LHCN-M2 (cell line): Measurements from ENCODE around the gene SEC14L2. TPM values are rescaled to one million over a fixed set of nuclear protein-coding genes. Genes with fewer than 3 reads are reported as not detected.

Experiments used
- DNase-seq: peaks from one replicate; pipeline ENCODE4 v3.0.0-alpha.2; 2012; ENCODE audit warnings: low read depth
- total RNA-seq: library from RNA; depleted of rRNA; stranded (reverse); fragments of >200 nt; gene quantifications from 2 replicates; pipeline ENCODE4 v1.2.3, GENCODE V29; 2014

Gene SEC14L2
- total RNA-seq, 1 experiment from 2014 or later, result 34.8 TPM

DNA sequence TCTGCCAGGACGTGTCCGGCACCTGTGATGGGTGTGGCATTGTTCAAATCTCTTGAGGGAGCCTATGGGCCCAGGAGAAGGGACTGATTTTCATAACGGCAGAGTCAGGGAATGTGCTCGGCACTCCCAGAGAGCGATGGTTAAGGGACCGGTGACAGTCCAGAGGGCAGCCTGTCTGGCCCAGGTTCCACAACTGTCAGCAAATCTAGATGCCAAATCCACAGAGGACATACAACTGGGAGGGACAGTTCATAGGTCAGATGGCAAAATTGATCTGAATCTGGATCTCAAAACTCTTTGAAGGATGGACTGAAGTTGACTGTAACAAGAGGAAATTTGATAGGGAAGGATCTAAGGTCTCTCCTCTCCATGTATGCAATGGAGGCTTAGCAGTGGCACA, 7.5 kb downstream of the SEC14L2 start:
- no peak for DNase-seq

GRCh38 chr22:30405731-30406130, 8.9 kb downstream of the SEC14L2 start:
- DNase-seq, result no peak

- DNase-seq, result no peak
Observed at GRCh38 chr22:30406400-30406799, 9.6 kb downstream of the SEC14L2 start.

DNA sequence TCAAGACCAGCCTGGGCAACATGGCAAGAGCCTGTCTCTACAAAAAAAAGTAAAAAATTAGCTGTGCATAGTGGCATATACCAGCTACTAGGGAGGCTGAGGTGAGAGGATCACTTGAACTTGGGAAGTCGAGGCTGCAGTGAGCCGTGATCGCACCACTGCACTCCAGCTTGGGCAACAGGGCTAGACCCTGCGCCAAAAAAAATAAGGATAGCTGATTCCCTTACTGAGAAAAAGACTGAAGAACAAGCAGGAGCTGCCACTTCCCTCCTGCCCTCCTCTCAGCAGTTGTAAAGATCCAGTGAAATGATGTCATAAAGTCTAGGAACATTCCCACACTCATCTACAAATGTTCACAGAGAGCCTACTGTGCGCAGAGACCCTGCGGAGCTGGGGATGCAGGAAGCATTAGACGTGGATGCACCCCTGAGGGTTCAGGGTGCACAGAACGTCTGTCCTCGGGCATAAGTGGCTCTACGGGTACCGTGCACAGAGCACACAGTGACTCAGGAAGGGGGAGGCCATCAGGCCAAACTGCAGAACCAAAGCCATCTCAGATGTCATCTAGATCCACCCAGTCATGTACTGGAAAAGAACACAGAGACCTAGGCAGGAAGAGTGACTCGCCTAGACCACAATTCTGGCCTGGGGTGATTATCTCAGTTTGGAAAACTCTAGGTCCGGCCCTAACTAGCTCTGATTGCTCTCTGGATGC, 11.7 kb downstream of the SEC14L2 start:
- DNase-seq, result peak; percentile 89

DNA sequence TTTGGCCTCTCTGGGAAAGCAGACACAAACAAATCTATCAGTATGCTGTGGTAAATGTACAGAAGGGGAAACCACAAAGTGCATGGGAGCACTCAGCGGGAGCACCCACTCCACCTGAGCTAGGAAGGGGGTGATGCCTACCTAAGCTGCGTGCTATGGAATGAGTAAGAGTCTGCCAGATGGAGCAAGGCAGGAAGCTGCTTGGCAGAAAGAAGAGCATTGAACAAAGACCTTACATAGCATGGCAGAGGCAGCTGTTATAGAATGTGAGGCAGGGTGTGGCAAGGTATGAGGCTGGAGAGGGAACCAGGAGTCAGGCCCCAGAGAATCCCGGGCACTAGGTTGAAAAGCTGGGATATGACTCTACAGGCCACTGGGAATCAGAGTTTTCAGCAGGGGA, 15.0 kb downstream of the SEC14L2 start:
- DNase-seq, result no peak

GRCh38 chr22:30413001-30413400, 16.2 kb downstream of the SEC14L2 start:
- no peak for DNase-seq

GRCh38 chr22:30413745-30414524, 17.1 kb downstream of the SEC14L2 start:
- no peak for DNase-seq

GRCh38 chr22:30414525-30415047, 17.8 kb downstream of the SEC14L2 start:
- DNase-seq, result no peak

- no peak for DNase-seq
Observed at GRCh38 chr22:30416403-30416802, 19.6 kb downstream of the SEC14L2 start.

GRCh38 chr22:30416837-30417236, 20.0 kb downstream of the SEC14L2 start:
- no peak for DNase-seq

DNA sequence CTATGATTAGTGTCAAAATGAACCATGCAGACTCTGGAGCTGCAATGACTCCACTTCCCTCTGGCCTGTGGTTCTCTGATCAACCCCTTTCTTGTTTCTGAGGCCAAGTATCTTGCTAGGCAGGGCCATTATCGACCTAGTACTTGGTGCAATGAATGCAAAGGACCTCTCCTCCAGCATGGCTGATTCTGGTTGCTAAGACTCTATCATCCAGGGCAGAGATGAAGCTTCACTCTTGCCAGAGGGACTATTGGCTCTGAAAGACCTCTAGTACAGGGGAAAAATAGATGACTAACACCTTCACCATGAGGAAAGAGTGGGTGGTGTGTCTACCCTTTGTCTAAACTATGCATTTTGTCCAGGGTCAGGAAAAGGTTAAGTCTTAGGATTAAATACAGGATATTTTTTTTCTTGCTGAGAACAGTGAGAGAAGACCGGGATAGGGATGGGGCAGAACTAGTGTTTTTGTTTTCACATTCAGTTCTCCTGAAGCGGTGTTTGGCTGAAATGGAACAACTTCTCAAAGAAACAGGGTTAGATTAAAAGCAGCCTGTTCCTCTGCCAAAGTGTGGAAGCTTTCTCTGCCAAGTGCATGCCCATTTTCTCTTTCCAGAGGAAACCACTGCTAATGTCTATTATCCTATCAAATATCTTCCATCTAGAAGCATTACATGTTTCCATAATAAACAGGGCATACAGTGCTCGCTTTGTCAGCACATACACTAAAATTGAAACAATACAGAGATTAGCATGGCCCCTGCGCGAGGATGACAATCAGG, 23.7 kb downstream of the SEC14L2 start:
- DNase-seq, result peak; percentile 93

DNA sequence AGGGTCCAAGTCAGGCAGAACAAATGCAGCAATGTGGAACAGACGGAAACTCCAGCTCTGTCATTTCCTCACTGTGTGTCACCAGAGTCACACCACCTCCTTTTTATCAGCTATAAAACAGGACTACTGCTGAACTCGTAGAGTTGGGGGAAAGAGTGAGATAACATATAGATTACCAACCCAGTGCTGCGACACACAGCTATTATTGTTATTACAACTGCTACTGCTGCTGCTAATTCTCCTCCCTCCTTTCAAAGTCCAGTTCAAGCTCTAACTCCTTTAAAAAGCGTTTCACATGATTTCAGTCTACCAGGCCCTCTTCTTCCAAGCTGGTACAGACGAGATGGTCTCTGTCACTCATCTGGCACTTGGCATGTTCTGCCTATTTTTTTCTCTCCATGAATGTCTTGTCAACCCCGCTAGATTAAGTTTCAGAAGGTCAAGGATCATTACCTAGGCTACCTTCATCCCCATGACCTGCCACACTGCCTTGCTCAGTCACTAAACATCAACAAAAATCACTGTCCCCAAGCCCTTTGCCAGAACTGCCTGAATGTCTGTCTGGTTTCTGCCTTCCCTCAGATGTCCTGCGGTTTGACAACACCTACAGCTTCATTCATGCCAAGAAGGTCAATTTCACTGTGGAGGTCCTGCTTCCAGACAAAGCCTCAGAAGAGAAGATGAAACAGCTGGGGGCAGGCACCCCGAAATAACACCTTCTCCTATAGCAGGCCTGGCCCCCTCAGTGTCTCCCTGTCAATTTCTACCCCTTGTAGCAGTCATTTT, 25.1 kb downstream of the SEC14L2 start:
- DNase-seq, result no peak

GRCh38 chr22:30422481-30423300, 25.9 kb downstream of the SEC14L2 start:
- peak; percentile 99 for DNase-seq

DNA sequence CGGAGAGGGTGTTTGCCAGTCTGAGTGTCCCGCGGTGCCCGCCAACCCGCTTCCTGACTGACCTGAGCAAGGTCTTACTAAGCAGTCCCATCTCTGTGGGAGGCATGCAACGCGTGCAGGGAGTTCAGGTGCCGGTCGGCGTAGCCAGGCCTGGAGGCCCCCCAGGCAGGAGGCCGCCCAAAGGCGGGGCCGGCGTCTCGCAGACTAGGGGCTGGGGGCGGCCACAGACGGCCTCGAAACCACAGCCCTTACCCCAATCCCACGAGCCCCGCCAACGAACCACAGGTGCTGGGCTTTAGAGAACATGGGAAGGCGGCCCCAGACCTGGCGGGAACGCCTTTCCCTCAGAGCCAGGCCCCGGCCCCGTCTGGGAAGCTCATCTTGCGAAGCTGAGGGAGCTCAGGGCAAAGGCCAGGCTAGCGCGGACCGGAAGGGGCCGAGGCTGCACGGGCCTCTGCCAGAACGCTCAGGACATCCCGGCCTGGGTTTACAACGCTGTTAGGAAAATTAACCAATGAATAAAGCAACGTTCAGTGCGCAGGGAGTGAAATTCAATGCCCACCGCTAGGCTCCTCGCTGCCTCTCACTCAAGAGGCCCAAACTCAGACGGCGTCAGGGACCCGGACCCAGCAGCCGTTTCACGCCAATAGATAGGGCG, 26.6 kb downstream of the SEC14L2 start:
- no peak for DNase-seq

- DNase-seq, result peak; percentile 100
Observed at GRCh38 chr22:30423959-30424533, 27.2 kb downstream of the SEC14L2 start.

DNA sequence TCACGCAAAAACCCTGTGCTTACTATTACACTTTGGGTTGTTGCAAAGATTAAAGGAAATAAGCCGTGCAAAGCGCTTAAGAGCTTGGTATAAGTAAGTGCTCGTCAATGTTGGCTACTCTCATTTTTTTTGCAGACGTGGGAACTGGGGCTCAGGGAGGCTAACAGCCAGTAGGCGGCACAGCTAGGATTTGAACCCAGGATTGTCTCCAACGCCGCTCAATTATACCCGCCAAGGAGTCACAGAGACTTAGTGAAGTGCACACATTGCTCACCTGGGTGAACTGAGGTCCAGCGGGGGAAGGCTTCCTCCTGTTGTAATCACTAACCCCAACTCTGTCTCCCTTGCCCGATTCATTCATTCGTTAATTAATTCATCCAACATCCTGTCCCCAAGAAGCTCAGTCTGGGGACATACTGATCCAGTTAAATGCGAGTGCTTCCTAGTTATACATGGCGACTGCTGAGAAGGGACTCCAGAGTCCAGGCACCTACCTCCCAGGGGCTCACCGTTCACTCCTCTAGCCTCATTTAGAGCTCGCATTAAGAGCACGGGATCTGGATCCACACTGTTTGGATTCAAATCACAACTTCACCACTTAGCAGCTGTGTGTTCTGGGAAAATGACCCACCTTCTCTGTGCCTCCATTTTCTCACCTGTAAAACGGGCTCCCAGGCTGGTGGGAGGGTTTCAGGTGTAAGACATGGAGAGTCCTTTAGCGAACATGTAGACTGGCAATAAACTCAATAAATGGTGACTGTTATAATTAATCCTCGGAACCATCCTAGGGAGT, 27.9 kb downstream of the SEC14L2 start:
- DNase-seq, result peak; percentile 46

- DNase-seq, result no peak
Observed at GRCh38 chr22:30425327-30425615, 28.5 kb downstream of the SEC14L2 start.

DNA sequence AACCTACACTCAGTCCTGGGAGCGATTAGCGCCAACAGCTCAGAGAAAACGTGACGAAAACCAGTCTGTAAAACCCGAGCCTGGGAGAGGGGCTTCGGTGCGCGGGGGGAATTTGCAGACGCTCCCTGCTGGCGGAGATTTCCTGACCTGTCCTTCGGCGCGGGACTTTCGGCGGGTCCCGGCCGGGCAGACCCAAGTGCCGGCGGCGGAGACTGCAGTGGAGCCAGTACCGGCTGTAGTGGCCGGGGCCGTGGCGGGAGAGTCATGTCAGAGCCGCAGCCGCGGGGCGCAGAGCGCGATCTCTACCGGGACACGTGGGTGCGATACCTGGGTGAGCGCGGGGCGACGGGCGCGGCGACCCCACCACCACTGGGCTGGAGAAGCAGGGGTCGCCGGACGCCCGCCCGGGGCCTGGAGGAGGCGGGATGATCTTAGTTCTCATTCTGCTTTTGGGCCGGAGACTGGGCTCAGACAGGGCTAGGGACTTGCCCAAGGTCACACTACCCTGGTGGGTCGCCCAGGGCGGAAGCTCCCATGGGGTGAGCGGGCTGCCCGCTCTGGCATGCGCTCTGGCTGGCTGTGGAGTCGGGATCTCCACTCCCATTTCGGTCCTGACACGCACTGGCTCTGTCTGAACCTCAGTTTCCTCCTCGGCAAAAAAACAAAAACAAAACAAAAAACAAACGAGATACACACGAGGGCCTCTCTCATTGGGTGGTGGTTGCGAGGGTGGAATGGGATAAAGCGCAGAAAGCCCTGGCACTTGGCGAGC, 29.0 kb downstream of the SEC14L2 start, which contains the start of gene MTFP1:
MTFP1 (plus strand) TSS at position 153 of the 772 bp plus-strand sequence; CDS start at position 265, 112 bp downstream.
- peak; percentile 70 for DNase-seq
